WTC11 (cell line): ENCODE results near the gene ANKRD29.
"Not testable (repeated sequence)": the region's sequence is repeated elsewhere in the genome, so short reads cannot be mapped to it uniquely, and the experiment has no call there.

Experiments
- GABPB1 ChIP-seq: sonication (generic); formaldehyde crosslinking; IDR thresholded peaks from 2 replicates; pipeline ENCODE4 v1.8.1; 2023; ENCODE audit warnings: mild to moderate bottlenecking, missing genetic modification reagents
- ZNF219 ChIP-seq: sonication (generic); formaldehyde crosslinking; IDR thresholded peaks from 2 replicates; pipeline ENCODE4 v1.8.0; 2023; ENCODE audit warnings: missing genetic modification reagents, mild to moderate bottlenecking, borderline replicate concordance
- TF ChIP-seq, protein P1 (sequence below): fragments of 200-600 bp; IDR thresholded peaks from 2 replicates; pipeline ENCODE4 v1.8.0; 2022; ENCODE audit warnings: antibody characterized with exemption

DNA sequence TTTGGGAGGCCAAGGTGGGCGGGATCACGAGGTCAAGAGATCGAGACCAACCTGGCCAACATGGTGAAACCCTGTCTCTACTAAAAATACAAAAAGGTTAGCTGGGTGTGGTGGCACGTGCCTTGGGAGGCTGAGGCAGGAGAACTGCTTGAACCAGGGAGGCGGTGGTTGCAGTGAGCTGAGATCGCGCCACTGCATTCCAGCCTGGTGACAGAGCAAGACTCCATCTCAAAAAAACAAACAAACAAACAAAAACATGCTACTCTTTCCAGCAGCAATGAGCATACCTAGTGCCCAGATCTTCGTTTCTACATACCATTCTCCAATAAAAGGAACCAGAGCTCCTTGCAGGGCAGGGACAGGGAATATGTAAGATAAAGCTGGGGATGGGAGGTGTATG lies 105.2 kb downstream of the ANKRD29 start:
- TF ChIP-seq GABPB1, ZNF219 (CRISPR knock-in tag): not testable (repeated sequence)
- TF ChIP-seq, protein P1, sequence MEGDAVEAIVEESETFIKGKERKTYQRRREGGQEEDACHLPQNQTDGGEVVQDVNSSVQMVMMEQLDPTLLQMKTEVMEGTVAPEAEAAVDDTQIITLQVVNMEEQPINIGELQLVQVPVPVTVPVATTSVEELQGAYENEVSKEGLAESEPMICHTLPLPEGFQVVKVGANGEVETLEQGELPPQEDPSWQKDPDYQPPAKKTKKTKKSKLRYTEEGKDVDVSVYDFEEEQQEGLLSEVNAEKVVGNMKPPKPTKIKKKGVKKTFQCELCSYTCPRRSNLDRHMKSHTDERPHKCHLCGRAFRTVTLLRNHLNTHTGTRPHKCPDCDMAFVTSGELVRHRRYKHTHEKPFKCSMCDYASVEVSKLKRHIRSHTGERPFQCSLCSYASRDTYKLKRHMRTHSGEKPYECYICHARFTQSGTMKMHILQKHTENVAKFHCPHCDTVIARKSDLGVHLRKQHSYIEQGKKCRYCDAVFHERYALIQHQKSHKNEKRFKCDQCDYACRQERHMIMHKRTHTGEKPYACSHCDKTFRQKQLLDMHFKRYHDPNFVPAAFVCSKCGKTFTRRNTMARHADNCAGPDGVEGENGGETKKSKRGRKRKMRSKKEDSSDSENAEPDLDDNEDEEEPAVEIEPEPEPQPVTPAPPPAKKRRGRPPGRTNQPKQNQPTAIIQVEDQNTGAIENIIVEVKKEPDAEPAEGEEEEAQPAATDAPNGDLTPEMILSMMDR = not testable (repeated sequence)
